Measurements from ENCODE around the gene U2AF1L4. TPM values are rescaled to one million over a fixed set of nuclear protein-coding genes. Genes with fewer than 3 reads are reported as not detected.

U2AF1L4 gene
- total RNA-seq, 1 donor from 2014 or later: 17.2 TPM

DNA sequence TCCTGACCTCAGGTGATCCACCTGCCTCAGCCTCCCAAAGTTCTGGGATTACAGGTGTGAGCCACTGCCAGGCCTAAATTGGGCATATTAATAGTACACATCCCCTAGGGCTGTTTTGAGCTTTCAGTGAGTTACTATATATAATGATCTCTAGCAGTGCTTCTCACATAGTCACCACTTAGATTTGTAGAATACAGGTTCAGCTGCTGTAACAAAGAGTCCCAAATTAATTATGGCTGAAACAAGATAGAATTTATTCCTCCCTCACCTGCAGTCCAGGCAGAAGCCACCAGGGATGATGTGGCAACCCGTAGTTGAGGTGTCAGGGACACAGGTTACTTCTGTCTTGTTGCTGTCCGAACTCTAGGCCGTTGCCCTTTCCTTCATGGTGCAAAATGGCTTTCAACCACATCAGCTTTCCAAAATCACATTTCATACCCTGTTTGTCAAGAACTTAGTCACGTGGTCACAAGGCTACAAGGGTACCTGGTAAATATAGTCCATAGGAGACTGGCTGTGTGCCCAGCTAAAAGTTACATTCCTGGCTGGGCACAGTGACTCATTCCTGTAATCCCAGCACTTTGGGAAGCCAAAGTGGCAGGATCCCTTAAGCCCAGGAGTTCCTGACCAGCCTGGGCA, 15.6 kb upstream of the U2AF1L4 start:
- Mint-ChIP-seq H3K4me3 (no peak overlapping the region), H3K4me1 (peaks cover 24% of the 10 kb centered on the region), H3K36me3 (peaks cover 9% of the 10 kb centered on the region), H3K9me3 (no peaks in the 10 kb centered on the region), H3K27me3 (ENCODE audit: insufficient read depth, low read depth) (peaks cover 8% of the 10 kb centered on the region), H3K27ac (no peak overlapping the region)
- peak; percentile 0 for DNase-seq (ENCODE audit: low spot score)
- H3K9me3 ChIP-seq (ENCODE audit: low read depth): no peaks in the 10 kb centered on the region
- H3K4me1 ChIP-seq: no peaks in the 10 kb centered on the region
- no peak overlapping the region for H3K4me2 ChIP-seq
- H3K27me3 ChIP-seq: peaks cover 13% of the 10 kb centered on the region
- H3K27ac ChIP-seq: no peak overlapping the region
- H3K79me2 ChIP-seq (ENCODE audit: low read depth): peaks cover 16% of the 10 kb centered on the region
- H2AFZ ChIP-seq (replicated peaks): no peak overlapping the region
- H3K4me3 ChIP-seq: no peak overlapping the region
- peaks cover 13% of the 10 kb centered on the region for H3F3A ChIP-seq (ENCODE audit: low read depth)
- peaks cover 19% of the 10 kb centered on the region for H4K20me1 ChIP-seq (ENCODE audit: low read depth)
- H3K36me3 ChIP-seq: no peaks in the 10 kb centered on the region
- TF ChIP-seq EZH2phosphoT487 (IDR thresholded peaks at IDR 0.05): no peak
- no peak overlapping the region for H3K9ac ChIP-seq

DNA sequence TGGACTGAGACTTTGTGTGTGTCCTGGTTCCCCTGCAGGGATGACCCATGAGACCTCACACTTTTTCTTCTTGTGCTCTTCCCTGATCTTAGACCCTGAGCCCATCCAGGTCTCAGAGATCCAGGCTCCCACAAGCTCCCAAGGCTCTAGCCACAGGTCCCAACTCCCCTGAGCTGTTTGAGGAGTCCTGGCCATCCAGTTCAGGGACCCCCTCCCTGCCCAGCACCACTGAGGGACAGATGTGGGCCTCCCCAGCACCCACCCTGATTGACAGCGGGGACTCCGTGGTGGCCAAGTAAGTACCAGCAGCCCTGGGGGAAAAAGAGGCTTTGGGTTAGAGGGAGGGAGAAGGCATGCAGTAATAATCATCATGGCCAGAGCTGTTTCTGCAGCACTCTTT, 14.5 kb upstream of the U2AF1L4 start:
- Histone ChIP-seq H4K20me1 (ENCODE audit: low read depth) (peaks cover 19% of the 10 kb centered on the region), H3K9ac (no peak overlapping the region), H3K36me3 (no peaks in the 10 kb centered on the region), H3K4me1 (peaks cover 6% of the 10 kb centered on the region), H2AFZ (replicated peaks) (no peak overlapping the region), H3F3A (ENCODE audit: low read depth) (peaks cover 13% of the 10 kb centered on the region), H3K79me2 (ENCODE audit: low read depth) (peaks cover 16% of the 10 kb centered on the region), H3K4me3 (no peak overlapping the region), H3K27me3 (peaks cover 24% of the 10 kb centered on the region), H3K4me2 (no peak overlapping the region), H3K27ac (no peak overlapping the region), H3K9me3 (ENCODE audit: low read depth) (no peaks in the 10 kb centered on the region)
- peaks cover 26% of the 10 kb centered on the region for H3K4me1 Mint-ChIP-seq
- peaks cover 11% of the 10 kb centered on the region for H3K36me3 Mint-ChIP-seq
- H3K4me3 Mint-ChIP-seq: peak overlapping the region; percentile 99
- no peak for DNase-seq (ENCODE audit: low spot score)
- peaks cover 8% of the 10 kb centered on the region for H3K27me3 Mint-ChIP-seq (ENCODE audit: insufficient read depth, low read depth)
- TF ChIP-seq EZH2phosphoT487 (IDR thresholded peaks at IDR 0.05) (no peak), EZH2 (IDR thresholded peaks at IDR 0.05) (no peak)
- TF ChIP-seq, protein P1, sequence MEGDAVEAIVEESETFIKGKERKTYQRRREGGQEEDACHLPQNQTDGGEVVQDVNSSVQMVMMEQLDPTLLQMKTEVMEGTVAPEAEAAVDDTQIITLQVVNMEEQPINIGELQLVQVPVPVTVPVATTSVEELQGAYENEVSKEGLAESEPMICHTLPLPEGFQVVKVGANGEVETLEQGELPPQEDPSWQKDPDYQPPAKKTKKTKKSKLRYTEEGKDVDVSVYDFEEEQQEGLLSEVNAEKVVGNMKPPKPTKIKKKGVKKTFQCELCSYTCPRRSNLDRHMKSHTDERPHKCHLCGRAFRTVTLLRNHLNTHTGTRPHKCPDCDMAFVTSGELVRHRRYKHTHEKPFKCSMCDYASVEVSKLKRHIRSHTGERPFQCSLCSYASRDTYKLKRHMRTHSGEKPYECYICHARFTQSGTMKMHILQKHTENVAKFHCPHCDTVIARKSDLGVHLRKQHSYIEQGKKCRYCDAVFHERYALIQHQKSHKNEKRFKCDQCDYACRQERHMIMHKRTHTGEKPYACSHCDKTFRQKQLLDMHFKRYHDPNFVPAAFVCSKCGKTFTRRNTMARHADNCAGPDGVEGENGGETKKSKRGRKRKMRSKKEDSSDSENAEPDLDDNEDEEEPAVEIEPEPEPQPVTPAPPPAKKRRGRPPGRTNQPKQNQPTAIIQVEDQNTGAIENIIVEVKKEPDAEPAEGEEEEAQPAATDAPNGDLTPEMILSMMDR (IDR thresholded peaks at IDR 0.05): no peak
- no peak overlapping the region for H3K27ac Mint-ChIP-seq
- no peaks in the 10 kb centered on the region for H3K9me3 Mint-ChIP-seq

DNA sequence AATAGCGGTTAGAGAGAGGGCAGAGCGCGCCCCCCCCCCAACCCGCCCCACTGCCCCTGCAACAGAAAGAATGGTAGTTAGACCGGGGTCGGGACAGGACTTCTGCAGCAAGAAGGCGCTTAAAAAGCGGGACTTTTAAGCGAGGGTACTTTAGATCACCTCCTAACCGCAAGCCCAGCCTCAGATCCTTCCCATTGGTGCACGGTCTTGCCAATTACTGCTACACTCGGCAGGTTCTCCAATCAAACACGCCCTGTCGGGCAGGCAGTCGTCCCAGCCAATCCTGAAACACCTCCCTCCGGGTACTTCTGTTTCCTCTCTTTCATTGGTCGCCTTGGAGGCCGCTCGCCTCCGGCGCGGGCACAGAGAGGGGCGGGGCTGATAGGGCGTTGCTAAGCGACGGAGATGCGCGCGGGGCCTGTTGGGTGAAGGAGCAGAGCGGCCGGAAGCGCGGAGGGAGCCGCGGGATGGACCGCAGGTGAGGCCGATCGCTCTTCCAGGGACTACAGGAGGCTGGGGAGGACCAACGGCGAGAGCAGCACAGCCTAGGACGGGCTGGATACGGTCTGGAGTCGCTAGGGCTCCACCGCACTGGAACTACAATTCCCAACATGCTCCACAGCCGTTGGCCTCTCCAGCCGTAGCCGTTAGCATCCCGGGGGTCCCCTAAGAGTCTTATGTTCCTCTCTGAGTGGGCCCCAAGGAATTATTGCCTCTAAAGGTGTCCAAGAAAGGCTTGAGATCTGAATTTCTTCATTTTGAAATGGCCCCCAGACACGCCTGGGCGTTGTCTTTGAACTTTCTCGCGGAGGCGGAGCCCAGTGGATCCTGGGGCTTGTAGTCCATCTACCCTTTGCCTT, 12.8 kb upstream of the U2AF1L4 start, which contains the start of gene PROSER3:
Gene PROSER3, plus strand, starts transcription at position 428 of the 860 bp plus-strand sequence. Its CDS starts 40 bp downstream, at position 468.
- Histone ChIP-seq H2AFZ (replicated peaks) (peak within 1 kb of the TSS; percentile 81), H3K27me3 (peaks cover 27% of the 10 kb centered on the region), H3K79me2 (ENCODE audit: low read depth) (peaks cover 16% of the 10 kb centered on the region), H3K27ac (no peak within 1 kb of the TSS), H3K4me1 (peaks cover 6% of the 10 kb centered on the region), H3K9ac (peak within 1 kb of the TSS; percentile 25), H3K4me3 (peak within 1 kb of the TSS; percentile 89), H4K20me1 (ENCODE audit: low read depth) (peaks cover 19% of the 10 kb centered on the region), H3K36me3 (no peaks in the 10 kb centered on the region), H3F3A (ENCODE audit: low read depth) (peaks cover 13% of the 10 kb centered on the region), H3K4me2 (peak within 1 kb of the TSS; percentile 93), H3K9me3 (ENCODE audit: low read depth) (no peaks in the 10 kb centered on the region)
- H3K4me3 Mint-ChIP-seq: peak within 1 kb of the TSS; percentile 99
- peaks cover 11% of the 10 kb centered on the region for H3K36me3 Mint-ChIP-seq
- H3K27me3 Mint-ChIP-seq (ENCODE audit: insufficient read depth, low read depth): peaks cover 9% of the 10 kb centered on the region
- TF ChIP-seq, protein P1 (IDR thresholded peaks at IDR 0.05): no peak
- TF ChIP-seq EZH2 (IDR thresholded peaks at IDR 0.05) (no peak), EZH2phosphoT487 (IDR thresholded peaks at IDR 0.05) (no peak)
- DNase-seq (ENCODE audit: low spot score): peak; percentile 99
- H3K9me3 Mint-ChIP-seq: no peaks in the 10 kb centered on the region
- H3K4me1 Mint-ChIP-seq: peaks cover 26% of the 10 kb centered on the region
- peak within 1 kb of the TSS; percentile 98 for H3K27ac Mint-ChIP-seq
